ENCODE data around the gene TMEM123. TPM values are rescaled to one million over a fixed set of nuclear protein-coding genes. Genes with fewer than 3 reads are reported as not detected.
A peak's percentile ranks its signal among the peaks of the same experiment; 100 is the strongest.

TMEM123 gene
- total and polyA plus RNA-seq, 2 of the 13 experiments (the other 11 are each of a cell fraction or from before 2014, with no cell fraction given) = 365 to 2,761 TPM

DNA sequence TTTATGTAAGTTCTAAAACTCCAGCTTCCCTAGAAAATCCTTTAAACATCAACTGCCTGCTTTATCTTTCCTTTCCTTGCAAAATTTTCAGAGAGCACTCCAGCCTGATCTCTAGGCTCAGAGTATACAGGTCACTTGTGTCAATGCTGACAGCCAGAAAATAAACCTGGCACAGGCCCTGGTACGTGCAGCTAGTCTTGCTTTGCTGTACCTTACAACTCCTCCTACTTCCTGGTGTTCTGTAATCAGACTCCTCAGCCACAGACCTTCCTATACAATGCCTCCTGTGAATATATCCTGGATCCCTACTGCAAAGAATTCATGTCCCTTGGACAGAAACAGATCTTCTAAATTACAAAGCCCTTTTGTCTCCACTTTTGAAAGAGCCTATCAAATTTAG, 24.2 kb upstream of the TMEM123 start (continued):
- TF ChIP-seq, protein P1, sequence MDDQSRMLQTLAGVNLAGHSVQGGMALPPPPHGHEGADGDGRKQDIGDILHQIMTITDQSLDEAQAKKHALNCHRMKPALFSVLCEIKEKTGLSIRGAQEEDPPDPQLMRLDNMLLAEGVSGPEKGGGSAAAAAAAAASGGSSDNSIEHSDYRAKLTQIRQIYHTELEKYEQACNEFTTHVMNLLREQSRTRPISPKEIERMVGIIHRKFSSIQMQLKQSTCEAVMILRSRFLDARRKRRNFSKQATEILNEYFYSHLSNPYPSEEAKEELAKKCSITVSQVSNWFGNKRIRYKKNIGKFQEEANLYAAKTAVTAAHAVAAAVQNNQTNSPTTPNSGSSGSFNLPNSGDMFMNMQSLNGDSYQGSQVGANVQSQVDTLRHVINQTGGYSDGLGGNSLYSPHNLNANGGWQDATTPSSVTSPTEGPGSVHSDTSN (CRISPR knock-in tag; IDR thresholded peaks at IDR 0.05; ENCODE audit: borderline replicate concordance) = no peak
- TF ChIP-seq NFE2 (CRISPR knock-in tag; IDR thresholded peaks at IDR 0.05) = no peak
- TF ChIP-seq PAF1 (CRISPR knock-in tag; IDR thresholded peaks at IDR 0.05) = no peak
- no peak for TF ChIP-seq ZMAT5 (CRISPR knock-in tag; IDR thresholded peaks at IDR 0.05; ENCODE audit: borderline replicate concordance, low read depth)
- no peak for TF ChIP-seq ZNF615 (CRISPR knock-in tag; IDR thresholded peaks at IDR 0.05; ENCODE audit: borderline replicate concordance)
- TF ChIP-seq ZFP37 (CRISPR knock-in tag; IDR thresholded peaks at IDR 0.05; ENCODE audit: borderline replicate concordance) = peak; percentile 71; the same call in 1 of the 2 replicates
- no peak for TF ChIP-seq E2F1 (CRISPR knock-in tag; IDR thresholded peaks at IDR 0.05)
- TF ChIP-seq, protein P2, sequence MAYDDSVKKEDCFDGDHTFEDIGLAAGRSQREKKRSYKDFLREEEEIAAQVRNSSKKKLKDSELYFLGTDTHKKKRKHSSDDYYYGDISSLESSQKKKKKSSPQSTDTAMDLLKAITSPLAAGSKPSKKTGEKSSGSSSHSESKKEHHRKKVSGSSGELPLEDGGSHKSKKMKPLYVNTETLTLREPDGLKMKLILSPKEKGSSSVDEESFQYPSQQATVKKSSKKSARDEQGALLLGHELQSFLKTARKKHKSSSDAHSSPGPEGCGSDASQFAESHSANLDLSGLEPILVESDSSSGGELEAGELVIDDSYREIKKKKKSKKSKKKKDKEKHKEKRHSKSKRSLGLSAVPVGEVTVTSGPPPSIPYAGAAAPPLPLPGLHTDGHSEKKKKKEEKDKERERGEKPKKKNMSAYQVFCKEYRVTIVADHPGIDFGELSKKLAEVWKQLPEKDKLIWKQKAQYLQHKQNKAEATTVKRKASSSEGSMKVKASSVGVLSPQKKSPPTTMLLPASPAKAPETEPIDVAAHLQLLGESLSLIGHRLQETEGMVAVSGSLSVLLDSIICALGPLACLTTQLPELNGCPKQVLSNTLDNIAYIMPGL (CRISPR knock-in tag; IDR thresholded peaks at IDR 0.05; ENCODE audit: borderline replicate concordance in 1 of 2, low read depth in 1 of 2) = peak; percentile 35 to 57; a peak in 2 of 4 replicates
- TF ChIP-seq ZBTB3 (CRISPR knock-in tag; IDR thresholded peaks at IDR 0.05; ENCODE audit: borderline replicate concordance, low read depth) = peak; percentile 80; the same call in 1 of the 2 replicates
- TF ChIP-seq ZNF570 (CRISPR knock-in tag; IDR thresholded peaks at IDR 0.05; ENCODE audit: borderline replicate concordance) = no peak
- TF ChIP-seq ZNF777 (CRISPR knock-in tag; IDR thresholded peaks at IDR 0.05) = no peak
- 0 out of 2 replicates have a peak, but pooled peaks have one; percentile 43 for TF ChIP-seq NKX3-1 (CRISPR knock-in tag; IDR thresholded peaks at IDR 0.05)
- no peak for TF ChIP-seq ZNF180 (CRISPR knock-in tag; IDR thresholded peaks at IDR 0.05; ENCODE audit: borderline replicate concordance, low read depth)
- TF ChIP-seq JARID2 (CRISPR knock-in tag; IDR thresholded peaks at IDR 0.05; ENCODE audit: insufficient replicate concordance) = no peak
- peak; percentile 56; the same call in 1 of the 2 replicates for TF ChIP-seq HIC2 (CRISPR knock-in tag; IDR thresholded peaks at IDR 0.05; ENCODE audit: low read depth)
- TF ChIP-seq EHMT2 (IDR thresholded peaks at IDR 0.05; ENCODE audit: borderline replicate concordance, low read depth, low read length) = no peak
- no peak for TF ChIP-seq CREB1 (IDR thresholded peaks at IDR 0.05)
- TF ChIP-seq CREB1 (CRISPR knock-in tag; IDR thresholded peaks at IDR 0.05) = peak; percentile 63
- TF ChIP-seq ERF (CRISPR knock-in tag; IDR thresholded peaks at IDR 0.05) = peak; percentile 81
- no peak for TF ChIP-seq PREB (CRISPR knock-in tag; IDR thresholded peaks at IDR 0.05)
- no peak for TF ChIP-seq ZNF737 (CRISPR knock-in tag; IDR thresholded peaks at IDR 0.05; ENCODE audit: borderline replicate concordance)
- no peak for TF ChIP-seq SMAD9 (CRISPR knock-in tag; IDR thresholded peaks at IDR 0.05)
- TF ChIP-seq NFRKB (IDR thresholded peaks at IDR 0.05) = no peak
- TF ChIP-seq TBL1XR1 (IDR thresholded peaks at IDR 0.05; ENCODE audit: borderline replicate concordance, low read length, partially characterized antibody) = no peak

Data from HepG2 (cell line).